Neural cell (in vitro differentiated cells): ENCODE measurements around the gene ELK4. TPM values are rescaled to one million over a fixed set of nuclear protein-coding genes. Genes with fewer than 3 reads are reported as not detected.

Experiments
- H2AFZ ChIP-seq: fragments of 200-600, 300-800 bp; sonication (generic), shearing (Covaris generic); 2 replicates; pipeline ENCODE4 v1.6.0; 2014; ENCODE audit warnings: low read depth, mild to moderate bottlenecking, antibody characterized with exemption, low read length, moderate library complexity
- H3F3A ChIP-seq: fragments of 200-600 bp; shearing (Covaris generic); 2 replicates; pipeline ENCODE4 v1.6.1; 2016; ENCODE audit warnings: mild to moderate bottlenecking, moderate library complexity, mixed read lengths, antibody characterized with exemption, low read length; ENCODE audit not compliant: insufficient read depth, poor library complexity, severe bottlenecking
- H3K27ac ChIP-seq: fragments of 200-600, 300-800 bp; sonication (generic), shearing (Covaris generic); 2 replicates; pipeline ENCODE4 v1.5.1; 2014; ENCODE audit warnings: mild to moderate bottlenecking, low read length, moderate library complexity
- H3K27me3 ChIP-seq: fragments of 300-800, 200-600 bp; sonication (generic), shearing (Covaris generic); 2 replicates; pipeline ENCODE4 v1.6.0; 2014; ENCODE audit warnings: mild to moderate bottlenecking, low read depth, low read length, moderate library complexity; ENCODE audit not compliant: insufficient read depth
- H3K36me3 ChIP-seq: fragments of 300-800, 200-600 bp; sonication (generic), shearing (Covaris generic); 2 replicates; pipeline ENCODE4 v1.5.1; 2014; ENCODE audit warnings: mild to moderate bottlenecking, antibody characterized with exemption, low read length, moderate library complexity; ENCODE audit not compliant: insufficient read depth
- H3K4me2 ChIP-seq: fragments of 300-800, 200-600 bp; sonication (generic), shearing (Covaris generic); 2 replicates; pipeline ENCODE4 v1.6.0; 2014; ENCODE audit warnings: mild to moderate bottlenecking, low read length
- H3K4me3 ChIP-seq: fragments of 300-800, 200-600 bp; sonication (generic), shearing (Covaris generic); 2 replicates; pipeline ENCODE4 v1.5.1; 2014; ENCODE audit warnings: mild to moderate bottlenecking, low read length, moderate library complexity
- H3K79me2 ChIP-seq: fragments of 200-600 bp; shearing (Covaris generic); replicated peaks from 2 replicates; pipeline ENCODE4 v1.6.0; 2014; ENCODE audit warnings: mild to moderate bottlenecking, low read length, moderate library complexity; ENCODE audit not compliant: insufficient read depth
- H3K9ac ChIP-seq: fragments of 300-800, 200-600 bp; sonication (generic), shearing (Covaris generic); 2 replicates; pipeline ENCODE4 v1.6.1; 2016; ENCODE audit warnings: mild to moderate bottlenecking, low read length, mixed read lengths
- H3K9me2 ChIP-seq: fragments of 200-600 bp; shearing (Covaris generic); 2 replicates; pipeline ENCODE4 v1.6.1; 2016; ENCODE audit warnings: mild to moderate bottlenecking, low read length, mixed read lengths; ENCODE audit not compliant: insufficient read depth
- H3K9me3 ChIP-seq: fragments of 200-600, 300-800 bp; sonication (generic), shearing (Covaris generic); 2 replicates; pipeline ENCODE4 v1.6.1; 2016; ENCODE audit warnings: mild to moderate bottlenecking, mixed run types, low read length, moderate library complexity, mixed read lengths
- H4K20me1 ChIP-seq: fragments of 200-600 bp; shearing (Covaris generic); 2 replicates; pipeline ENCODE4 v1.6.1; 2016; ENCODE audit warnings: mild to moderate bottlenecking, mixed run types; ENCODE audit not compliant: insufficient read depth
- CTCF ChIP-seq: fragments of 450-650 bp; IDR thresholded peaks from 2 replicates; pipeline ENCODE4 v1.5.1; 2014; ENCODE audit warnings: antibody characterized with exemption, mild to moderate bottlenecking, moderate library complexity; ENCODE audit not compliant: poor library complexity, severe bottlenecking
- EP300 ChIP-seq: fragments of 450-650 bp; conservative IDR thresholded peaks from 2 replicates; pipeline ENCODE4 v1.6.1; 2014; ENCODE audit warnings: antibody characterized with exemption, mild to moderate bottlenecking, moderate library complexity; ENCODE audit not compliant: poor library complexity, severe bottlenecking
- EZH2 ChIP-seq: fragments of 200-600, 300-800 bp; shearing (Covaris generic), sonication (generic); IDR thresholded peaks from 2 replicates; pipeline ENCODE4 v1.6.1; 2014; ENCODE audit warnings: antibody characterized with exemption, low read length, borderline replicate concordance, mild to moderate bottlenecking; ENCODE audit not compliant: insufficient read depth, poor library complexity, severe bottlenecking
- MXI1 ChIP-seq: fragments of 450-650 bp; conservative IDR thresholded peaks from 2 replicates; pipeline ENCODE4 v1.6.1; 2014; ENCODE audit warnings: antibody characterized with exemption, mild to moderate bottlenecking; ENCODE audit not compliant: poor library complexity, severe bottlenecking
- POLR2AphosphoS5 ChIP-seq: IDR thresholded peaks from 2 replicates; pipeline ENCODE4 v1.6.1; 2012
- RAD21 ChIP-seq: fragments of 450-650 bp; conservative IDR thresholded peaks from 2 replicates; pipeline ENCODE4 v1.6.1; 2014; ENCODE audit warnings: antibody characterized with exemption, mild to moderate bottlenecking, moderate library complexity
- REST ChIP-seq: IDR thresholded peaks from 2 replicates; pipeline ENCODE4 v1.6.1; 2012; ENCODE audit warnings: borderline replicate concordance
- SMC3 ChIP-seq: fragments of 450-650 bp; conservative IDR thresholded peaks from 2 replicates; pipeline ENCODE4 v1.6.1; 2014; ENCODE audit warnings: antibody characterized with exemption, mild to moderate bottlenecking, moderate library complexity; ENCODE audit not compliant: poor library complexity
- TAF1 ChIP-seq: IDR thresholded peaks from 2 replicates; pipeline ENCODE4 v1.6.1; 2012; ENCODE audit warnings: low read depth
- polyA plus RNA-seq: library from polyadenylated mRNA; depleted of rRNA; stranded (reverse); fragments of >200 nt; gene quantifications from 2 replicates; pipeline ENCODE4 v1.2.3, GENCODE V29; 2014

Gene ELK4
- polyA plus RNA-seq, 1 donor from 2014 or later: 10.0 TPM

- peak overlapping the region; percentile 59 for H3K27ac ChIP-seq
- H3K9me2 ChIP-seq: no peaks in the 10 kb centered on the region
- H3K79me2 ChIP-seq: no peaks in the 10 kb centered on the region
- H2AFZ ChIP-seq: peak overlapping the region; percentile 71
- no peak overlapping the region for H3K4me2 ChIP-seq
- peak overlapping the region; percentile 65 for H3K9ac ChIP-seq
- H3F3A ChIP-seq: no peaks in the 10 kb centered on the region
- peak; percentile 51 for TF ChIP-seq EP300
- no peak for TF ChIP-seq REST
- peak; percentile 99 for TF ChIP-seq CTCF
- no peak for TF ChIP-seq EZH2
- peak; percentile 43 for TF ChIP-seq MXI1
- no peak for TF ChIP-seq TAF1
- TF ChIP-seq RAD21: peak; percentile 99
- TF ChIP-seq SMC3: peak; percentile 100
- TF ChIP-seq POLR2AphosphoS5: peak; percentile 49
- H4K20me1 ChIP-seq: no peaks in the 10 kb centered on the region
- no peaks in the 10 kb centered on the region for H3K27me3 ChIP-seq
- H3K4me3 ChIP-seq: peak overlapping the region; percentile 58
- H3K9me3 ChIP-seq: no peaks in the 10 kb centered on the region
- no peaks in the 10 kb centered on the region for H3K36me3 ChIP-seq
Observed at GRCh38 chr1:205591522-205592351, 40.1 kb downstream of the ELK4 start.

- TF ChIP-seq SMC3: no peak
- no peak for TF ChIP-seq POLR2AphosphoS5
- no peak for TF ChIP-seq MXI1
- no peak for TF ChIP-seq EZH2
- no peak for TF ChIP-seq RAD21
- TF ChIP-seq CTCF: no peak
- no peak for TF ChIP-seq REST
- no peak for TF ChIP-seq EP300
- no peak for TF ChIP-seq TAF1
- H3K4me2 ChIP-seq: no peak overlapping the region
- no peaks in the 10 kb centered on the region for H3K27me3 ChIP-seq
- H3K9ac ChIP-seq: peak overlapping the region; percentile 47
- no peaks in the 10 kb centered on the region for H3K9me3 ChIP-seq
- H4K20me1 ChIP-seq: no peaks in the 10 kb centered on the region
- no peaks in the 10 kb centered on the region for H3F3A ChIP-seq
- no peaks in the 10 kb centered on the region for H3K9me2 ChIP-seq
- no peak overlapping the region for H2AFZ ChIP-seq
- no peaks in the 10 kb centered on the region for H3K36me3 ChIP-seq
- no peak overlapping the region for H3K27ac ChIP-seq
- no peaks in the 10 kb centered on the region for H3K79me2 ChIP-seq
- H3K4me3 ChIP-seq: no peak overlapping the region
Observed at GRCh38 chr1:205590777-205591513, 40.9 kb downstream of the ELK4 start.
